Natural killer cell treated with Interleukin-12 subunit alpha and Interleukin-12 subunit beta and Interleukin-15 and Interleukin-18, amount 100 ng/mL, for 72 hours (primary cell): Measurements from ENCODE around the gene ADAM12. TPM values are rescaled to one million over a fixed set of nuclear protein-coding genes. Genes with fewer than 3 reads are reported as not detected.
A peak's percentile ranks its signal among the peaks of the same experiment; 100 is the strongest.
"Not testable (repeated sequence)": the region's sequence is repeated elsewhere in the genome, so short reads cannot be mapped to it uniquely, and the experiment has no call there.

Experiments used
- ATAC-seq, 2 donors: fragments of 150-1000 bp; cut with Tn5 transposase in 1 of 2; sonication (Bioruptor Pico), chemical (Tn5 transposase) in 1 of 2; 2 replicates each; pipeline ENCODE4 v1.10.0; 2021
- DNase-seq: peaks from one replicate; pipeline ENCODE4 v3.0.0; 2022; ENCODE audit warnings: low spot score
- H3K27ac Mint-ChIP-seq, 2 donors: 1 replicate in 1 of 2; 2 replicates in 1 of 2; pipeline ENCODE4 v1.8.0; 2022; ENCODE audit warnings: mixed read lengths in 2 of 2, mild to moderate bottlenecking in 1 of 2, moderate library complexity in 1 of 2
- H3K27me3 Mint-ChIP-seq, 2 donors: 1 replicate in 1 of 2; 2 replicates in 1 of 2; pipeline ENCODE4 v1.8.0; 2022; ENCODE audit warnings: mixed read lengths in 2 of 2
- H3K36me3 Mint-ChIP-seq: one replicate; pipeline ENCODE4 v1.8.0; 2022; ENCODE audit warnings: mixed read lengths
- H3K4me1 Mint-ChIP-seq, 2 donors: 1 replicate in 1 of 2; 2 replicates in 1 of 2; pipeline ENCODE4 v1.8.0; 2022; ENCODE audit warnings: low read depth in 2 of 2, mixed read lengths in 2 of 2, mild to moderate bottlenecking in 1 of 2
- H3K4me3 Mint-ChIP-seq: one replicate; pipeline ENCODE4 v1.8.0; 2022; ENCODE audit warnings: mixed read lengths
- H3K9me3 Mint-ChIP-seq: 2 replicates; pipeline ENCODE4 v1.8.0; 2022; ENCODE audit warnings: mixed read lengths
- total RNA-seq, 2 donors: library from RNA; stranded (reverse); gene quantifications; one replicate each; pipeline ENCODE4 v1.2.3, GENCODE V29; 2022

The ADAM12 gene
- total RNA-seq, 2 donors from 2014 or later, result 0.06 to 0.48 TPM

GRCh38 chr10:126250045-126250444, 138.2 kb downstream of the ADAM12 start:
- Mint-ChIP-seq H3K27me3 (peaks cover 2 to 10% of the 10 kb centered on the region in 2 donors), H3K27ac (no peak overlapping the region), H3K4me3 (no peak overlapping the region), H3K4me1 (no peaks in the 10 kb centered on the region), H3K36me3 (peaks cover 10% of the 10 kb centered on the region), H3K9me3 (peaks cover 10% of the 10 kb centered on the region)
- DNase-seq (no peak), ATAC-seq (no peak)

- Mint-ChIP-seq H3K36me3 (peaks cover 10% of the 10 kb centered on the region), H3K27me3 (peaks cover 0 to 10% of the 10 kb centered on the region in 2 donors), H3K4me3 (no peak overlapping the region), H3K9me3 (peaks cover 10% of the 10 kb centered on the region), H3K4me1 (no peaks in the 10 kb centered on the region), H3K27ac (no peak overlapping the region)
- DNase-seq, result no peak
- no peak for ATAC-seq
These were observed 140.8 kb downstream of the ADAM12 start for GRCh38 chr10:126247446-126247975.

- not testable (repeated sequence) for ATAC-seq, H3K27me3 Mint-ChIP-seq, H3K27ac Mint-ChIP-seq, H3K4me3 Mint-ChIP-seq, H3K36me3 Mint-ChIP-seq, H3K4me1 Mint-ChIP-seq, H3K9me3 Mint-ChIP-seq, DNase-seq
These were observed 141.9 kb downstream of the ADAM12 start for GRCh38 chr10:126246396-126246795.

GRCh38 chr10:126245501-126245900, 142.8 kb downstream of the ADAM12 start:
- H3K9me3 Mint-ChIP-seq, result no peaks in the 10 kb centered on the region
- H3K27me3 Mint-ChIP-seq, result peaks cover 0 to 2% of the 10 kb centered on the region in 2 donors
- no peaks in the 10 kb centered on the region for H3K36me3 Mint-ChIP-seq
- no peaks in the 10 kb centered on the region for H3K4me1 Mint-ChIP-seq
- no peak overlapping the region for H3K4me3 Mint-ChIP-seq
- DNase-seq (no peak), ATAC-seq (no peak)
- no peak overlapping the region for H3K27ac Mint-ChIP-seq

GRCh38 chr10:126243971-126244370, 144.3 kb downstream of the ADAM12 start:
- Mint-ChIP-seq H3K36me3 (no peaks in the 10 kb centered on the region), H3K27me3 (peaks cover 0 to 2% of the 10 kb centered on the region in 2 donors), H3K9me3 (no peaks in the 10 kb centered on the region), H3K27ac (no peak overlapping the region), H3K4me3 (no peak overlapping the region), H3K4me1 (no peaks in the 10 kb centered on the region)
- DNase-seq, result no peak
- no peak for ATAC-seq

GRCh38 chr10:126243306-126243705, 145.0 kb downstream of the ADAM12 start:
- H3K27me3 Mint-ChIP-seq, result peaks cover 0 to 2% of the 10 kb centered on the region in 2 donors
- DNase-seq (no peak), ATAC-seq (no peak)
- H3K4me1 Mint-ChIP-seq, result no peaks in the 10 kb centered on the region
- H3K9me3 Mint-ChIP-seq, result no peaks in the 10 kb centered on the region
- no peak overlapping the region for H3K4me3 Mint-ChIP-seq
- no peak overlapping the region for H3K27ac Mint-ChIP-seq
- no peaks in the 10 kb centered on the region for H3K36me3 Mint-ChIP-seq

GRCh38 chr10:126242397-126243260, 145.6 kb downstream of the ADAM12 start:
- ATAC-seq (no peak), DNase-seq (no peak)
- H3K4me3 Mint-ChIP-seq, result no peak overlapping the region
- no peaks in the 10 kb centered on the region for H3K9me3 Mint-ChIP-seq
- H3K36me3 Mint-ChIP-seq, result no peaks in the 10 kb centered on the region
- H3K27ac Mint-ChIP-seq, result no peak overlapping the region
- peaks cover 2% of the 10 kb centered on the region in 2 donors for H3K27me3 Mint-ChIP-seq
- H3K4me1 Mint-ChIP-seq, result no peaks in the 10 kb centered on the region

- ATAC-seq, result no peak
- H3K9me3 Mint-ChIP-seq, result no peaks in the 10 kb centered on the region
These were observed 147.8 kb downstream of the ADAM12 start for GRCh38 chr10:126240483-126240882.

GRCh38 chr10:126239844-126240243, 148.4 kb downstream of the ADAM12 start:
- H3K27me3 Mint-ChIP-seq, result peaks cover 2 to 6% of the 10 kb centered on the region in 2 donors
- ATAC-seq (no peak), DNase-seq (no peak)
- no peak overlapping the region for H3K4me3 Mint-ChIP-seq
- H3K9me3 Mint-ChIP-seq, result no peaks in the 10 kb centered on the region
- H3K36me3 Mint-ChIP-seq, result no peaks in the 10 kb centered on the region
- H3K4me1 Mint-ChIP-seq, result no peaks in the 10 kb centered on the region
- no peak overlapping the region for H3K27ac Mint-ChIP-seq

More at GRCh38 chr10:126240483-126240882, 147.8 kb downstream of the ADAM12 start:
- H3K4me3 Mint-ChIP-seq, result no peak overlapping the region
- no peaks in the 10 kb centered on the region for H3K4me1 Mint-ChIP-seq
- no peak overlapping the region for H3K27ac Mint-ChIP-seq
- no peaks in the 10 kb centered on the region for H3K36me3 Mint-ChIP-seq
- peaks cover 2 to 6% of the 10 kb centered on the region in 2 donors for H3K27me3 Mint-ChIP-seq
- no peak for DNase-seq

GRCh38 chr10:126235979-126236851, 152.1 kb downstream of the ADAM12 start:
- Mint-ChIP-seq H3K9me3 (no peaks in the 10 kb centered on the region), H3K36me3 (no peaks in the 10 kb centered on the region), H3K4me1 (no peaks in the 10 kb centered on the region), H3K27ac (no peak overlapping the region), H3K27me3 (peaks cover 24 to 25% of the 10 kb centered on the region in 2 donors), H3K4me3 (no peak overlapping the region)
- DNase-seq (no peak), ATAC-seq (no peak)

GRCh38 chr10:126235091-126235978, 152.9 kb downstream of the ADAM12 start:
- peaks cover 22 to 28% of the 10 kb centered on the region in 2 donors for H3K27me3 Mint-ChIP-seq
- no peak overlapping the region for H3K27ac Mint-ChIP-seq
- ATAC-seq (peak in 1 of 2 donors; percentile 30), DNase-seq (no peak)
- H3K9me3 Mint-ChIP-seq, result no peaks in the 10 kb centered on the region
- H3K4me1 Mint-ChIP-seq, result no peaks in the 10 kb centered on the region
- H3K36me3 Mint-ChIP-seq, result no peaks in the 10 kb centered on the region
- H3K4me3 Mint-ChIP-seq, result no peak overlapping the region

- no peaks in the 10 kb centered on the region for H3K9me3 Mint-ChIP-seq
- no peak overlapping the region for H3K27ac Mint-ChIP-seq
- DNase-seq, result no peak
- peaks cover 27 to 28% of the 10 kb centered on the region in 2 donors for H3K27me3 Mint-ChIP-seq
- ATAC-seq, result no peak
- H3K4me3 Mint-ChIP-seq, result no peak overlapping the region
- H3K4me1 Mint-ChIP-seq, result no peaks in the 10 kb centered on the region
- H3K36me3 Mint-ChIP-seq, result no peaks in the 10 kb centered on the region
These were observed 153.6 kb downstream of the ADAM12 start for GRCh38 chr10:126234630-126235029.
